ENCODE measurements around the gene TBC1D13. TPM values are rescaled to one million over a fixed set of nuclear protein-coding genes. Genes with fewer than 3 reads are reported as not detected.
A peak's percentile ranks its signal among the peaks of the same experiment; 100 is the strongest.
"Not testable (repeated sequence)": the region's sequence is repeated elsewhere in the genome, so short reads cannot be mapped to it uniquely, and the experiment has no call there.

TBC1D13 gene, protein sequence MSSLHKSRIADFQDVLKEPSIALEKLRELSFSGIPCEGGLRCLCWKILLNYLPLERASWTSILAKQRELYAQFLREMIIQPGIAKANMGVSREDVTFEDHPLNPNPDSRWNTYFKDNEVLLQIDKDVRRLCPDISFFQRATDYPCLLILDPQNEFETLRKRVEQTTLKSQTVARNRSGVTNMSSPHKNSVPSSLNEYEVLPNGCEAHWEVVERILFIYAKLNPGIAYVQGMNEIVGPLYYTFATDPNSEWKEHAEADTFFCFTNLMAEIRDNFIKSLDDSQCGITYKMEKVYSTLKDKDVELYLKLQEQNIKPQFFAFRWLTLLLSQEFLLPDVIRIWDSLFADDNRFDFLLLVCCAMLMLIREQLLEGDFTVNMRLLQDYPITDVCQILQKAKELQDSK
- 17.6 and 28.1 TPM in 2 replicates for total RNA-seq (2014; rRNA removed)
- polyA plus RNA-seq (2012), result 22.5 TPM

DNA sequence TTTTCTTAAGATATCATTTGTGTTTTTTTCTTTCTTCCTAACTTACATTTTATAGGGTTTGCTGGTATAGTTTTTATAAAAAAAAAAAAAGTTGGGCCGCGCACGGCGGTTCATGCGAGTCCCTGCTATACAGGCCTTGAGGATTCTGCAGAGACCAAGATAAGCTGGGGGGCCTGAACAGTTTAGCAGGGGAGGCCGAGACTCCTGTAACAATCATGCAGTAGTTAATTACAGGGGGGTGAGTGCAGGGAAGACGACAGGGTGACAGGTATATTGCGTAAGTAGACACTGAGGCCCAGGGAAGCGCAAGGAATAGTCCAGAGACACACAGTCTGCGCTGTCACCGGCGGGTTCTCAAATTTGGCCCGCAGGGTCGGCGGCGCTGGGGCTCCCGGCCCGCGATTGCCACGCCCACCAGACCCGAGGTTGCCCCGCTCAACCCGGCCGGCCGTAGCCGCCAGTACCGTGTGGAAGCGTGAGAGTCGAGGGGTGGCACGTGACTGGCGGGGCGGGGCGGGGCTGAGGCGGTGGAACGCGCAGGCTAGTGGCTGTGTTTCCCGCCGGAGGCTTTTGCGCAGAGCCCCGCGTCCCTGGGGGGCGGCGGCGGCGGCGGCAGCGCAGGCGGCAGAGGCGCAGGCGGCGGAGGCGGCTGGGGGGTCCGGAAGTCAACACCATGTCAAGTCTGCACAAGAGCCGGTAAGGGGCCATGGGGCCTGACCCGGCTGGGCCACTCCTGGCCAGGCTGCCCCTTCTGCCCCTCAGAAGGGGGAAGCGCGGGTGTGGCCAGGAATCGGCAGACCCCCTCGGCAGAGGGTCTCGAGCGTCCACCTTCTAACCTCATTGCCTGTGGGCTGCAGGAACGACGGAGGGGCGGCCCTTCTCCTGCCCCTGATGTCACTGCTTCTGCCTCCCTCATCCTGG is at the start of gene TBC1D13:
Gene TBC1D13 (plus strand): TSS at position 573 of the 921 bp plus-strand sequence. CDS start 101 bp downstream, at position 674.
- peak; percentile 74 for DNase-seq (ENCODE audit: low read depth)

DNA sequence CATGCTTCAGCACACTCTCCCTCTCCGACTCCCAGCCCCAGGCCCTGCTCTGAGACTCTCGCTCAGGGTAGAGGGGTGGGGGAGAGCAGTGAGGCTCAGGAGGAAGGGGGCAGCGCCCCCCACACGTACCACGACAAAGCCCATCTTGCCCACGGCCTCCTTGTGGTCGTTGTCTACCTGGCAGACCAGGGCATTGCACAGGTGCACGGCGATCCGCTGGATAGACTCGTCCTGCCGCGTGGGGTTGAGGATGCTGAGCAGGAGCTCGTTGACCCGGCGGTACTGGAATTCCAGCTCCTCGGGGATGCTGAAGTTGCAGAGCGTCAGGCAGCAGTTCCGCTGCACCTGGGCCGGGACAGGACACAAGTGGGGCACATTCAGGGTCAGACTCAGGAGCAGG is 44.7 kb upstream of the TBC1D13 start:
- DNase-seq (ENCODE audit: low read depth), result no peak

DNA sequence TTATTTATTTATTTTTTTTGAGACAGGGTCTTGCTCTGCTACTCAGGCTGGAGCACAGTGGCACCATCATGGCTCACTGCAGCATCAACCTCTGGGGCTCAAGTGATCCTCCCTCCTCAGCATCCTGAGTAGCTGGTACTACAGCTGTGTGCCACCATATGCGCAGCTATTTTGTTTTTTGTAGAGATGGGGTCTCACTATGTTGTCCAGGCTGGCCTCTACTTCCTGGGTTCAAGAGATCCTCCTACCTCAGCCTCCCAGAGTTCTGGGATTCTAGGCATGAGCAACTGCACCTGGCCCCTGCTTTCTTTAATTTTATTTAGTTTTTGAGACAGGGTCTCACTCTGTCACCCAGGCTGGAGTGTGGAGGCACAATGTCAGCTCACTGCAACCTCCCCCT is 43.6 kb upstream of the TBC1D13 start:
- DNase-seq (ENCODE audit: low read depth), result no peak

DNA sequence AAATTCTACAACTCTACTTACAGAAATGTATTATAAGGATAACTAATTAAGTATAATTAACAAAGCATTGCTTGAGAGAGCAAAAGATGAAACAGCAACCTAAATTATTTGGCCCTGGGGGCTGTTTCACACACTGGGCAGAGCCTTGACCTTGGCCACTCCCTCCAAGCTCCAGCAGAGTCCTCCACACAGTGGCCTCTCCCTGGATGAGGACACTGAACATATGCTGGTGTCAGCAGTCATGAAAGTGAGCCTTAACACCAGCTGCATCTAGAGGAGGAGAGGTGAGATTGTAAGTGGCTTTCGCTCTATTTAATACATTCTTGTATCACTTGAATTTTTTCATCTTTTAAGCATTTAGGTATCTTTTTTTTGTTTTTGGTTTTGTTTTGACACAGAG is 39.8 kb upstream of the TBC1D13 start:
- peak; percentile 29 for DNase-seq (ENCODE audit: low read depth)

DNA sequence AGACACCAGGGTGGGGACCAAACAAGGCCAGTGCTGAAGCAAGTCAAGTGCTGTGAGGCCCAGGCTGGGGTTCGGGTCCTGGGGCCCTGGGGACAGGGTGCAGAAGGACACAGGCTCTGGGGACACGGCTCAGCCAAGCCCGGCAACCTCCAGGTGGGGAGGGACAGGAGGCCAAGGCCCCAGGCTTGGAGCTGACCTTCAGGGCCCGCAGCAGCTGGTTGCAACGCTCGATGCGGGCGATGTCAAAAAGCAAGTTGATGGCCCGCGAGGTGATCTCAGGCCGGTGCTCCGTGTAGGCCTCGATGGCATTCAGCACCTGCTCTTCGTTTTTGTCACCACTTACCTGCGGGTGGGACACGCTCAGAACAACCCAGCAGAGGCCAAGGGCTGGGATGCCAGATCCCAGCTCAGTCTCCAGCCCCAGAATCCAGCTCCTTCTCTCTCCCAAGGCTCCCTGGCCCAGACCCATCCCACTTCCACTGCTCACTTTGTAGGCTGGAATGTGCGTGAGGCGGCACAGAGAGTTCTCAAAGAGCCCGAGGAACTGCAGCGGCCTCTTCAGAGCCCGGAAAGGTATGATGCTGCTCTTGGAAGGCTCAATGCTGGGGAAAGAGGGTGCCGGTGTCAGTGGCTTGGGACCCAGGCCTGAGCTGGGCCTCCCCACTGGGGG is 36.0 kb upstream of the TBC1D13 start:
- DNase-seq (ENCODE audit: low read depth), result no peak

DNA sequence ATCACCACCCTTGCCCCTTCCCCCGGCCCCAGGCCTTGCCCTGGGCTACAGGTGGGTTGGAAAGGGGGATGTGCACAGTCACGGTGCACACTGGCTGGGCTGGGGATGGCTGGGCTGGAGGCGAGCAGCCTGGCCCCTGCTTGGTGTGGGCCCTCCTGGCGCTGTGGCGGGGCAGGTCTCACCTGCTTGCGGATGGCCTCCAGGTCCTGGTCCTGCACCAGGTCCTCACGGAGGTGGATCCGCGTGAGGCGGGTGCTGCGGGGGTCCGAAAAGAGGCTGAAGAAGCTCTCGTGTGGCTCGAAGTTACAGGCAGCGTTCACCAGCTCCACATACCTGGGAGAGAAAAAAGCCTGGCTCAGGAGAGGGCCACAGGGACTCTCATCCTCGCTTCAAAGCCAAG is 33.4 kb upstream of the TBC1D13 start:
- DNase-seq (ENCODE audit: low read depth), result no peak

DNA sequence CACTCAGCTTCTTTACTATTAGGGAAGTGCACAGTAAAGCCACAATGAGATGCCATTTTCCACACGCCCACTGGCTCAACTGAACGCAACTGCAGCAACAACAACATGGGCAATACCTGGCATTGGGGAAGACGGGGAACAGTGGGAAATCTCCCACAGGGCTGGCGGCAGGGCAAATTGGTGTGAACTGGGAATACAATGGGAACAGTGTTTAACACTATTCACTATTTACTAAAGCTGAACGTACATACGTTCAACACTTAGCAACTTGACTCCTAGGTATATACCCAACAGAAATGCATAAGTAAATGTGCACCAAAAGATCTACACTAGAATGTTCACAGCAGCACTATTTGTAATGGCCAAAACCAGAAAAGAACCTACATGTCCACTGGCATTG is 29.5 kb upstream of the TBC1D13 start:
- no peak for DNase-seq (ENCODE audit: low read depth)

DNA sequence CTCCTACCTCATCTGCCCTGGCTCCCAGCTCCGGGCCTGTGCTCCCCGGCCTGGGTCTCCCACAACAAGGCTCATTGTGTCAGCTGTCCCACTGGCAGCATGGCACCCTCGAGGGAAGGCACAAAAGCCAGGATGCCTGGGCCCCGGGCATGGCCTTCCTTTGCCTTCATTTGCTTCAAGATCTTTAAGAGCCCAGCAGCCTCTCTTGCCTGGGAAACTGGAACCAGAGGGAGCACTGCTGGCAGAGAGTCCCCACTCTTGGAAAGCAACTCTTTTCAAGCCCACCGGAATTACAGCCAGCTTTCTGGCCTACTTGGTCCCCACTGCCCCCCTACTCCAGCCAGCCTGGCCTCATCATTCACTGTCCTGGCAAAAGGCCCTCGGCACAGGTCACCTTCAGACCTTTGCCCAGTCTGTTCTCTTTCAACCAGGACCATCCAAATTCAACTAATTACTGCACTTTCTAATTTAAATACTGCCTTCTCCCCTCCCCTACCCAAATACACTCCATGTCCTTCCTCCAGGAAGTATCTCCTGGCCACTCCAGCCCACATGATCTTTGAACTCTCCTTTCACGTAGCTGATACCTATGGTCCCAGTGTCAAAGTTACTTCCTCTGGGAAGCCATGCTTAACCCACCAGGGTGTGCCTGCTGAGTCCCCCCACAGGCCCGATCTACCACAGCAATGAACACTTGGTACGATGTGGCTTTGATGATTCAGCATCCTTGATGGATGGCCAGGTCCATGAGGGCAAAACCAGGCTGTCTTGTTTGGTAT is 24.2 kb upstream of the TBC1D13 start:
- DNase-seq (ENCODE audit: low read depth), result no peak

DNA sequence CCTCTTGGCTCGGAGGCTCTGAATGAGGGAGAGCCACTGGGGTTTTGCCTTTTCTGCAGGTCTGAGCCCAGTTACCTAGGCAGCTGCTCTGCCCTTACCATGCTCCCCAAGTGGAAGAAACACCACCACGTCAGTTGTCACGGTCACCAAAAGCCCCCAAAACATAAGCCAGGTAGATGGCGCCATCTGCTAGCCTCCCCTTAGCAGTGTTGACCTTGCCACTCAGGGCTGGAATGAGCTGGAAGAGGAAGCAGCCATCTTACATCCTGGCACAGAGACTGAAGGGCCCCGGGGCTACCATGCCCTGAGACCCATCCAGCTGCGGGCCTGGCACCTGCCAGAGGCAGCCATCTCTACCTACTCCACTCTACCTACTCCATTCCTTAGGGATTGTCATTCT is 22.7 kb upstream of the TBC1D13 start:
- DNase-seq (ENCODE audit: low read depth), result no peak

DNA sequence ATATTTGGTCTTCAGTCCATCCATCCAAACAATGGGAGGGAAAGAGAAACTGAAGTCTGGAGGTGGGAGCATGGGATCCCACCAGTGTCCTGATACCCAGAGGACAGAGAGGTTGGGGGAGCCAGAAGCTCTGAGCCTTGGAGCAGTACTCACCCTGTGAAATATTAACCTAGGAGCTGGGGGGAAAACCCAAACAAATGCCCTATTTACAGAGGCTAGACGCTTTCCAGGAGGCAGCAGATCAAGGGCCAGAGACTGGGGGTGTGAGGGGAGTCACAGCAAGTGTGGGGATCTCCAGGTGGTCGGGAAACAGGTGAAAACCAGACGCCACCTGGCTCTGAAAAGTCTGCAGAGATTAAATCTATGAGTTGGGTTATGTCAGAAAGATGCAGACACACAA is 21.6 kb upstream of the TBC1D13 start:
- DNase-seq (ENCODE audit: low read depth), result no peak

DNA sequence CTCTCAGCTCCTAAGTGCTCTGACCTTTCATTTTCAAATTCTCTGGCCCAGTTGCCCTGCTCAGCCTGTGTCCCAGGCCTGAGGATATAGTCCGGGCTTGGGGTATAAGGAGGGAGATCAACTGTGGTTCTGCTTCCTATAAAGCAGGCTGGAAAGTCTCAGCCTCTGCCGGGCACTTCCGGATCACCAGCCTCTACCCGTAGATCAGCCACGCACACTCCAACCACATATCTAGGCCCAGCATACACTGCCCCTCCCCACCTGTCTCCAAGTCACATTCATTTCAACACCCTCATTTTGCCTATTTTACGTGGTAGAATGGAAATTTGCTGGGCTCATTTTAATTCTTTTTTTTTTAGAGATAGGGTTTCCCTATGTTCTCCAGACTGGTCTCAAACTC is 18.4 kb upstream of the TBC1D13 start:
- DNase-seq (ENCODE audit: low read depth), result no peak

DNA sequence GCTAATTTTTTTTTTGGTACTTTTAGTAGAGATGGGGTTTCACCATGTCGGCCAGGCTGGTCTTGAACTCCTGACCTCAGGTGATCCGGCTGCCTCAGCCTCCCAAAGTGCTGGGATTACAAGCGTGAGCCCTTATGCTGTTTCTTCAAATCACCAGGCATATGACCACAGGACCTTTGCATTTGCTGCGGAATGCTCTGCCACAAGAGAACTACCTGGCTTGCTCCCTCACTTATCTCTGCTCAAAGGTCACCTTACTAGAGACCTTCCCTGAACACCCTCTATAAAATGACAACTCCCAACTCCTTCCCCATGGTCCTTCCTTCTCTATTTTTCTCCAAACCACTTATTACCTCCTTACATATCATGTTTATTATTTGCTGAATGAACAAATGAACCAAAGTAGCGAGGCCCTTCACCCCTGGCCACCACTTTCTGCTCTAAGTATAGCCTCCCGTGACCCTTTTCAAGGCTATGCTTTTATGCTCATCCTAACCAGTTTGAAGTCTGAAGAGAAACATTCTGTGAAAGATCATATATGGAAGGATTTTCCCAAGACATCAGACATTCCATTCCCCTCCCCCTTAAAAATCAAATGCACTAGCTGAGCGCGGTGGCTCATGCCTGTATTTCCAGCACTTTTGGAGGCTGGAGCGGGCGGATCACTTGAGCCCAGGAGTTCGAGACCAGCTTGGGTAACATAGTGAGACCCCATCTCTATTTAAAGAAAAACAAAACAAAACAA is 16.6 kb upstream of the TBC1D13 start:
- DNase-seq (ENCODE audit: low read depth), result no peak

DNA sequence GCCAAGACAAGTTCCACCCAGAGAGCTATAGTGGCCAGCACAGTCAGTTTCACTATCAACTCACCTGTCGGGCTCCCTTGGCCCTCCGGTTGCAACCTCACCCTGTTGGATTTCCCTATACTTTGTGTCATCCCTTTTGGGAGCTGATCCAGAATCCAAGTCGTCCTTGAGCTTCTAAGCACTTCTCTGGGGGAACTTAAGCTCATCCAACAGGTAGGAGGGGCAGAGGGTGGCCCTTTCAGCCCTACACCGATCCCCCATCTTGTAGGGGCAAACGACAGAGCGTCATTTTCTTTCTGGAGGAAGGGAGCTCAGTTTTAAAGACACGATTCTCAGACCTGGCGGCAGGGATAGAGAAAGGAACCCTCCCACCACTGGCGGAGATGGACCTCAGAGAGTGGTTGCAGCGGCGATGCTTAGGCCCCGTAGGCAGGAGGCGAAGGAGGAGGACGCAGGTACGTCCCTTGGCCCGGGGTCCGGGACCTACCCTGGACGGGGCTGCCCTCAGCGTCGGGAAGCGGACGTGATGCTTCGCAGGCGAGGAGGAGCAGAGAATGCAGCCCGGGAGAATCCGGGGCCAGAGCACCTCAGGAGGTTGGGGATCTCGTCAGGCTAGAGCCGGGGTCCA is 15.8 kb upstream of the TBC1D13 start:
- peak; percentile 15 for DNase-seq (ENCODE audit: low read depth)

DNA sequence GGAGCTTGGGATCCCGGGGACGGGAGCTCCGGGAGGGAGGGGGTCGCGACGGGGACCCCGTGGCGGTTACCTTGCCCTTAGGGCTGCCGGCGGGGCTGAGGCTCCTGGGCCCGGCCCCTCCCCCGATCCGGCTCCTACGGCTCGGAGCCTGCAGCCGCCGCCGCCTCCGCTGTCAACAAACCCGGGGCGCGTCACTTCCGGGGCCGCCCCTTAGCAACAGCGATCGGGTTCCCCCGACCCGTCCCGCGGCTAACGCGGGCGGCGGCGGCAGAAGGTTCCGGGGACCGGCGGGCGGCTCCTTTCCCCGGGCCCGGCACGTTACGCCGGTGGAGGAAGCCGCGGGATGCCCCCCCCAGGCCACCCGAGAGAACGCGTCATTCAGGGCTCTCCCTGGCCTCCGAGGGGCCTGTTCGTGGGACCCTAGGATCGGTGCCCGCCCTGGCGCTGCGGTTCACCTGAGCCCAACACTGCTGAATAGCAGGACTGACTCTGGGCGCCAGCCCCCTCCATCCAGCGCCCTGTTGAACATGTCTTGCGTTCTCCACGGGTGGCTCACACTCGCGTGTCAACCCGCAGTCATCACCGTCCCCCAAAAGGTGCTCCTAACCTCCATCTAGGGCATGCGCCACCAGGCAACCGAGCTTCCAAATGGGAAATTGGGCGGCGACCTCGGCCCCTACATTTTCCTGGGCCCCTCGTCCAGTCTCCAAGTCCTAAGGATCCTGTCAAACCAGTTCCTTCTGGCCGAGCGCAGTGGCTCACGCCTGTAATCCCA is 15.1 kb upstream of the TBC1D13 start, which contains the start of gene ZER1:
Gene ZER1 (minus strand): TSS at position 183 of the 775 bp plus-strand sequence. CDS start 16,362 bp downstream, outside the sequence.
- peak; percentile 80 for DNase-seq (ENCODE audit: low read depth)

DNA sequence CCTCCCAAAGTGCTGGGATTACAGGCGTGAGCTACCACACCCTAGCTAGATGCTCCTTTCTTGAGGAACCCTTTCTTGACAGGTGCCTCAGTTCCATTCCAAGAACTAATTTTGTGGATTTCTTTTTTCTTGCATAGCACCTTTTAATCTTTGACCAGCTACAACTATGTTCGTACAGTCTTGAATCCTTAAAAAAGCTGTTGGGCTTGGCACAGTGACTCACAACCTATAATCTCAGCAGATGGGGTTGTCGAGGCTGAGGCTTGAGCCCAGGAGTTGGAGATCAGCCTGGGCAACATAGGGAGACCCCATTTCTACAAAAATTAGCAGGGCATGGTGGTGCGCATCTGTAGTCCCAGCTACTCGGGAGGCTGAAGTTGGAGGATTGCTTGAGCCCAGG is 14.0 kb upstream of the TBC1D13 start:
- no peak for DNase-seq (ENCODE audit: low read depth)

DNA sequence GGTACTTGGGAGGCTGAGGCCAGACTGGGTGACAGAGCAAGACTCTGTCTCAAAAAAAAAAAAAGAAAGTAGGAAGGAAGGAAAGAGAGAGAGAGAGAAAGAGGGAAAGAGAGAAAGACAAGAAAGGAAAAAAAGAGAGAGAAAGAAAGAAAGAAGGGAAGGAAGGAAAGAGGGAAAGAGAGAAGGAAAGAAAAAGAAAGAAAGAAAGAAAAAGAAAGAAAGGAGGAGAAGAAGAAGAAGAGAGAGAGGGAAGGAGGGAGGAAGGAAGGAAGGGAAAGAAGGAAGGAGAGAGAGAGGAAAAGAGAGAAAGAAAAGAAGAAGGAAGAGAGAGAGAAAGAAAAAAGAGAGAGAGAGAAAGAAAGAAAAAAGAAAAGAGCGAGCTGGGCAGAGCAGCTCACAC is 12.2 kb upstream of the TBC1D13 start:
- DNase-seq (ENCODE audit: low read depth), result no peak

DNA sequence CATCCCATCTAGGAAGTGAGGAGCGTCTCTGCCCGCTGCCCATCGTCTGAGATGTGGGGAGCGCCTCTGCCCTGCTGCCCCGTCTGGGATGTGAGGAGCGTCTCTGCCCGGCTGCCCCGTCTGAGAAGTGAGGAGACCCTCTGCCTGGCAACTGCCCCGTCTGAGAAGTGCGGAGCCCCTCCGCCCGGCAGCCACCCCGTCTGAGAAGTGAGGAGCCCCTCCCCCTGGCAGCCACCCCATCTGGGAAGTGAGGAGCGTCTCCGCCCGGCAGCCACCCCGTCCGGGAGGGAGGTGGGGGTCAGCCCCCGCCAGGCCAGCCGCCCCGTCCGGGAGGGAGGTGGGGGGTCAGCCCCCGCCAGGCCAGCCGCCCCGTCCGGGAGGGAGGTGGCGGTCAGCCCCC is 7.0 kb upstream of the TBC1D13 start:
- not testable (repeated sequence) for DNase-seq (ENCODE audit: low read depth)

DNA sequence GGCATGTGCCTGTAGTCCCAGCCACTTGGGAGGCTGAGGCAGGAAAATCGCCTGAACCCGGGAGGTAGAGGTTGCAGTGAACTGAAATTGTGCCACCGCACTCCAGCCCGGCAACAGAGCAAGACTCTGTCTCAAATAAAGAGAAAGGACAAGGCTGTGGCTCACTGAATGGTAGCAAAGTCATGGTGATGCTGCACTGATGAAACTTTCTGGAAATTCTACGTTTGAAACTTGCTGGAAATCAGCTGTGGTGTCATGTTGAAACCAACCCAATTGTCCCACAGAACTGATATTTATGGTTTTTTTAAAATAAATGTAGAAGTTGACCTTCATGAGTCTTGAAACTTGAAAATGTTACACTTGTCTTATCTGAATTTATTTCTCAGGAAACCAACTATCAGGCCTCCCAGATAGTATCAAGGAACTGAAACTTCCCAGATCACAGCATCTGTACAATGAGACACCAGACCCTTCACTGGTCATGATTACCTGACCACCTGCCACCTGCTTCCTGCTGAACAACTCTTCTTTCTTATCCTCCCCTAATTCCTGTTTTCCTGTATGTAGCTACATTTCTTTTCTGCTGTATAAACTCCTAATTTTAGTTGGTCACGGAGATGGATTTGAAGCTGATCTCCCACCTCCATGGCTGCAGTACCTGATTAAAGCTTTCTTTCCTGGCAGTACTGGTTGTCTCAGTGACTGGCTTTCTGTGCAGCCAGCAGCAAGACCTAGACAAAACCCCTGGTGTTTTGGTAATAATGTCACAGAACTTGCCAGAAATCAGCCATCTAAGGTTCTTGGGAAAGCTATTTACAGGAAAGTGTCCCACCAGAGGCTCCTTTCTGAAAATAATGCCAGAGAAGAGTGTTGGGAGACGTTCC is 5.6 kb upstream of the TBC1D13 start:
- no peak for DNase-seq (ENCODE audit: low read depth)
